Gastrocnemius medialis (tissue), 4 donors: ENCODE measurements around the gene SLC41A3.

Experiments
- POLR2A ChIP-seq, 2 donors: fragments of 450-650 bp; IDR thresholded peaks; one replicate each; pipeline ENCODE4 v1.6.1; 2017; ENCODE audit warnings: antibody characterized with exemption in 2 of 2, mild to moderate bottlenecking in 2 of 2, moderate library complexity in 2 of 2
- TF ChIP-seq, protein P1 (sequence below), 5 experiments: fragments of 450-650 bp in 3 of 5; fragments of 200-600 bp in 2 of 5; sonication (generic) in 2 of 5; IDR thresholded peaks in 4 of 5; conservative IDR thresholded peaks in 1 of 5; 1 replicate in 4 of 5; 2 replicates in 1 of 5; pipeline ENCODE4 v1.5.1; 2016 to 2019; ENCODE audit warnings: antibody characterized with exemption in 5 of 5, mild to moderate bottlenecking in 3 of 5, moderate library complexity in 3 of 5

GRCh38 chr3:126067959-126068358 lies 16.0 kb downstream of the SLC41A3 start:
- TF ChIP-seq, protein P1, sequence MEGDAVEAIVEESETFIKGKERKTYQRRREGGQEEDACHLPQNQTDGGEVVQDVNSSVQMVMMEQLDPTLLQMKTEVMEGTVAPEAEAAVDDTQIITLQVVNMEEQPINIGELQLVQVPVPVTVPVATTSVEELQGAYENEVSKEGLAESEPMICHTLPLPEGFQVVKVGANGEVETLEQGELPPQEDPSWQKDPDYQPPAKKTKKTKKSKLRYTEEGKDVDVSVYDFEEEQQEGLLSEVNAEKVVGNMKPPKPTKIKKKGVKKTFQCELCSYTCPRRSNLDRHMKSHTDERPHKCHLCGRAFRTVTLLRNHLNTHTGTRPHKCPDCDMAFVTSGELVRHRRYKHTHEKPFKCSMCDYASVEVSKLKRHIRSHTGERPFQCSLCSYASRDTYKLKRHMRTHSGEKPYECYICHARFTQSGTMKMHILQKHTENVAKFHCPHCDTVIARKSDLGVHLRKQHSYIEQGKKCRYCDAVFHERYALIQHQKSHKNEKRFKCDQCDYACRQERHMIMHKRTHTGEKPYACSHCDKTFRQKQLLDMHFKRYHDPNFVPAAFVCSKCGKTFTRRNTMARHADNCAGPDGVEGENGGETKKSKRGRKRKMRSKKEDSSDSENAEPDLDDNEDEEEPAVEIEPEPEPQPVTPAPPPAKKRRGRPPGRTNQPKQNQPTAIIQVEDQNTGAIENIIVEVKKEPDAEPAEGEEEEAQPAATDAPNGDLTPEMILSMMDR (IDR thresholded peaks at IDR 0.05 in 4 of 5, conservative IDR thresholded peaks at IDR 0.05 in 1 of 5), result no peak
- TF ChIP-seq POLR2A (IDR thresholded peaks at IDR 0.05), result no peak
